Heart right ventricle (tissue), 16 donors: Measurements from ENCODE around the gene MLH3. TPM values are rescaled to one million over a fixed set of nuclear protein-coding genes. Genes with fewer than 3 reads are reported as not detected.

Experiments
- ATAC-seq, 8 donors: fragments of 200-7000 bp; cut with Tn5 transposase; one replicate each; pipeline ENCODE4 v1.9.1; 2020; ENCODE audit warnings: mild to moderate bottlenecking in 8 of 8, moderate library complexity in 8 of 8, moderate number of reproducible peaks in 1 of 8
- DNase-seq, 2 donors: peaks; one replicate each; pipeline ENCODE4 v3.0.0-alpha.2; 2020
- H3K27ac ChIP-seq, 10 donors: fragments of 200-600 bp; sonication (generic) in 2 of 10; one replicate each; pipeline versions ENCODE4 v1.5.0 to v1.8.0; 2020 to 2022; ENCODE audit warnings: mild to moderate bottlenecking in 3 of 10
- H3K27me3 ChIP-seq, 7 donors: fragments of 200-600 bp; one replicate each; pipeline ENCODE4 v1.8.0; 2021 to 2022; ENCODE audit warnings: mild to moderate bottlenecking in 2 of 7
- H3K36me3 ChIP-seq, 9 donors: fragments of 200-600 bp; sonication (generic) in 1 of 9; one replicate each; pipeline versions ENCODE4 v1.5.0 to v1.8.0; 2020 to 2022; ENCODE audit warnings: mild to moderate bottlenecking in 2 of 9
- H3K4me1 ChIP-seq, 9 donors: fragments of 200-600 bp; sonication (generic) in 1 of 9; one replicate each; pipeline versions ENCODE4 v1.5.0 to v1.8.0; 2020 to 2022; ENCODE audit warnings: mild to moderate bottlenecking in 4 of 9
- H3K4me3 ChIP-seq, 10 donors: fragments of 200-600 bp; sonication (generic) in 2 of 10; one replicate each; pipeline versions ENCODE4 v1.5.0 to v1.8.0; 2020 to 2022; ENCODE audit warnings: mild to moderate bottlenecking in 7 of 10, moderate library complexity in 2 of 10
- H3K9me3 ChIP-seq, 11 donors: fragments of 200-600 bp in 10 of 11; sonication (generic) in 2 of 11; one replicate each; pipeline versions ENCODE4 v1.5.0 to v1.8.0; 2013 to 2022; ENCODE audit warnings: mild to moderate bottlenecking in 2 of 11, control low read depth in 1 of 11, moderate library complexity in 1 of 11
- CTCF ChIP-seq, 9 donors: fragments of 200-600 bp; sonication (generic) in 2 of 9; IDR thresholded peaks; one replicate each; pipeline versions ENCODE4 v1.5.0 to v1.8.0; 2021 to 2022; ENCODE audit warnings: antibody characterized with exemption in 9 of 9, mild to moderate bottlenecking in 5 of 9, moderate library complexity in 1 of 9
- WGBS, 2 donors: extraction: QIAGEN DNeasy Blood & Tissue Kit; methylation state at CpG; one replicate each; pipeline ENCODE4 v1.1.7; 2013; ENCODE audit warnings: inconsistent platforms in 1 of 2; 5-methylcytosine and 5-hydroxymethylcytosine counted together
- intact Hi-C, 10 donors: fragments of 100-400 bp; cut with DNase I; formaldehyde crosslinking; loops; one replicate each; pipeline versions ENCODE4 v1.11.1 to v1.14.2; 2022
- polyA plus RNA-seq, 2 donors: library from polyadenylated mRNA; stranded (reverse); fragments of 200-250 nt; gene quantifications; one replicate each; pipeline ENCODE4 v1.2.3, GENCODE V29; 2013
- total RNA-seq, 10 donors: library from RNA; stranded (reverse); fragmentation: NEBNext Ultra II Directional in 3 of 10; extraction: Animal tissue kit (Norgen Biotek cat#: 25700) in 3 of 10; gene quantifications; one replicate each; pipeline versions ENCODE4 v1.2.1 to v1.2.4, GENCODE V29; 2021 to 2023
- donor health status: Arrhythmogenic right ventricular cardiomyopathy.
- donor health status: ischemic (EF 13 %, LVEDD 7.1; RV severe dilation, severe dysfunction).
- donor health status: healthy with polysubstance abuse.
- donor health status: DM: no; HTN: yes; CAD: no.
- donor health status: DM: no; HTN: no; CAD: no.
- donor health status: ischemic (EF 25% LVEDD 6.9; RV normal size, moderate dysfunction).
- donor health status: ischemic (EF 25% LVEDD 5.7; RV mildly dilated, moderate dysfunction).
- donor health status: healthy.
- donor health status: DM: yes; HTN: yes; CAD: no.
- donor health status: Ischemic cardiomyopathy.
- donor health status: ischemic (EF 35%, LVEDD 5.7; RV mildly dilated, moderate dysfunction).
- donor health status: nonischemic (EF 11% LVEDD 7.7; RV severe dilation, severe dysfunction).
- donor health status: DM: yes; HTN: yes; CAD: no.
- donor health status: PGD.
- donor health status: ischemic (EF 29% LVEDD 5.4; RV normal size, mild dysfunction).
- donor health status: nonischemic (EF 23%, LVEDD 6.1; RV moderate dilation, normal function).

Gene MLH3
- total and polyA plus RNA-seq, 12 donors = 8.4 to 21.6 (median 18.4) TPM

DNA sequence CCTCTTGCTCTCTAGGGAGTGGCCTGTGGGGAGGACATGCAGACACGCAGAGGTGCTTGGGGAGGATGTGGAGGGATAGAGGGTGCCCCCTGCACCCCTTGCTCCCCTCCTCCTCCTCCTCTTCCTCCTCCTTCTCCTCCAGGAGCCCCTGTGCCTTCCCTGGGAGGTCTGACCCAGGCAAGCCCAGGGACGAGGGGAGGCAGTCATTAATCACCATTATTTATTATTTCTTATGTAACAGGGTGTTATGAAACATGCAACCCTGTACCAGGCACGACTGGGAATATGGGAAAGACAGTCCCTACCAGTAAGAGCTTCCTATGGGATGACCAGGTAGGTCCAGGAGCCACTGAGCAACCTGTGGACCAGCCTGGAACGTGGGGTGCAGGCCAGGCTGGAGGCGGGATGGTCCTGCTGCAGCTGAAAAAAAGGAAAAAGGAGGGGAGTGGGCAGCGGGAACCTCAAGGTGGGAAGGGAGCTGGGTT lies 73.3 kb downstream of the MLH3 start:
- H3K4me3 ChIP-seq = no peak overlapping the region
- peaks cover 16 to 86% (median 54%) of the 10 kb centered on the region in 9 donors for H3K4me1 ChIP-seq
- peak overlapping the region in 1 of 10 donors; percentile 41 for H3K27ac ChIP-seq
- no peaks in the 10 kb centered on the region for H3K27me3 ChIP-seq
- intact Hi-C loops = no loop called here
- no peaks in the 10 kb centered on the region for H3K36me3 ChIP-seq
- no peaks in the 10 kb centered on the region for H3K9me3 ChIP-seq
- ATAC-seq (no peak), DNase-seq (no peak)
- 74% methylated on average over 5 to 6 of the region's 6 CpGs for WGBS, 2 donors
- TF ChIP-seq CTCF (IDR thresholded peaks at IDR 0.05) = no peak

GRCh38 chr14:74977164-74977900 lies 73.9 kb downstream of the MLH3 start:
- Histone ChIP-seq H3K27ac (no peak overlapping the region), H3K27me3 (no peaks in the 10 kb centered on the region), H3K36me3 (no peaks in the 10 kb centered on the region), H3K4me3 (no peak overlapping the region), H3K4me1 (peaks cover 16 to 90% (median 58%) of the 10 kb centered on the region in 9 donors), H3K9me3 (no peaks in the 10 kb centered on the region)
- TF ChIP-seq CTCF (IDR thresholded peaks at IDR 0.05) = no peak
- ATAC-seq = no peak
- WGBS, 2 donors = 90 to 91% methylated on average over 12 of the region's 12 CpGs
- no peak for DNase-seq
- intact Hi-C loops = no loop called here

DNA sequence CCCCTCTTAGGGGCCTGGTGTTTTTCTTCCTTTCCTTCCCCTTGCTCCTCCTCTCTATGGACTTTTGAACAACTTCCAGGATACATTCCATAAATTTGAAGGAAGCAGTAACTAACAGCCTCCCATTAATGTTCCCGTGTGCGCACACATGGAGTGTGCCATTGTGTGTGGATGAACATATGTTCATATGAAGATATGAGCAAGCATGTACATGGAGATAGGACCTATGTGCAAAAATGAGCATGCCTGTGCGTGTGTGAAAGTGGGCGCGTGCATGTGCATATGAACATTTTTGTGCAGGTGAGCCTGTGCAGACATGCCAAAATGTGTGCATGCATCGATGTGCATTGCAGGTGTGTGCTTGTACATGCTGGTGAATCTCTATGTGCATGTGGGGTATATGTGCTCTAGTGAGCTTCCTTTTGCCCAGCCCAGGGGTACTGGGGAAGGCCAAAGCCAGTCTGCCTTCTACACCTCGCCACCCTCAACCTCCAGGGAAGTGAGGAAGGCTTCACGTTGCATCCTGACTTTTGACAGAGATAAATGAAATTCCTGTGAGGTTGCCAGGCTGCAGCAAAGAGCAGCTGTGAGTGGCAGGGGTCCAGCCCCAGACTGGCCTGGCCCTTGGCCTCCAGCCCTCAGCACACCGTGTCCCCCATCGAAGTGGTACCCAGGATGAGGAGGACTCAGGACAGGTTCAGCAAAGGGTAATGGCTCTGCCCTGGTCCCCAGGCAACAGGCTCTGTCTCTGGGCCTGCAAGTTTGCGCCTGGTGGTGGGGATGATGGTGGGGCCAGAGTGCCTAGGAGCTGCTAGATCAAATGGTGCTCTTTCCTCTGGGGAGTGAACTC lies 74.8 kb downstream of the MLH3 start:
- Histone ChIP-seq H3K4me1 (peaks cover 16 to 83% (median 52%) of the 10 kb centered on the region in 9 donors), H3K9me3 (no peaks in the 10 kb centered on the region), H3K27ac (peak overlapping the region in 3 of 10 donors; percentile 1 to 81 (median 74)), H3K27me3 (no peaks in the 10 kb centered on the region), H3K36me3 (no peaks in the 10 kb centered on the region), H3K4me3 (no peak overlapping the region)
- 85 to 87% methylated on average over 11 of the region's 11 CpGs for WGBS, 2 donors
- no peak for ATAC-seq
- intact Hi-C loops = no loop called here
- DNase-seq = no peak
- TF ChIP-seq CTCF (IDR thresholded peaks at IDR 0.05) = no peak

DNA sequence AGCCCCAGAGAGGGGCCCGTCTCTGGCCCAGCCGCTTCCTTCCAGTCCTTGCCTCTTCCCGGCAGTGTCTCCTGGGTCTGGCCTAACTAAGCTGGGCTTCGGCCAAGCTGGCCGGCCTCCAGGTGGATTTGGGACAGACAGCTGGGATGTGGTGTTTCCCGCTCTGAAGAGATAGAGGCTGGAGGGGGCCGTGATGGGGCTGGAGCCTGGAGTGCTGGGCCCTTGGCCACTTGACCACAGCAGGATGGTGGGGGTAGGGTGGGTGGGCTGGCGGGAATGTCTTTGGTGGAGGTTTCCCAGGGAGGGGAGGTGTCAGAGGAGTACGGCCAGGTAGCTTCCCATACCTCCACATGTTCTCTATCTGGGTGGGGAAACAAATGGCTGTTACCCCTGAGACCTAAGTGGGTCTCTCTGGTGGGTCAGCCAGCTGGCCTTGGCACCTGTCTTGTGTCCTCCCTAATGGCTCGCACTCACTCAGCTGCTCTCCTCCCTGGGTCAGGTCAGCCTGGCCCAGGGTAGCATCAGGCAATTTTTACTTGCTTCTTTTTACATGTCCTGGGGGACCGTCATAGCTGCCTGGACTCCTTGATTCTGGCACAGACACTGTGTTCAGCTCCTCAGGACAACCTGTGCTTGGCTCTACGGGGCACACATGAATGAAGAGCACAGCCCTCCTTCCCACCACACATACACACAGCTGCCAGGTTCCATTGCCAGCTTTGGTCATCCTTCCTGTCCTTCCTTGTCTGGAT lies 76.0 kb downstream of the MLH3 start:
- WGBS, 2 donors = 38 to 56% methylated on average over 12 of the region's 12 CpGs
- intact Hi-C loops = no loop called here
- peaks cover 16 to 70% (median 43%) of the 10 kb centered on the region in 9 donors for H3K4me1 ChIP-seq

More for the DNA sequence above, 76.0 kb downstream of the MLH3 start:
- Histone ChIP-seq H3K9me3 (no peaks in the 10 kb centered on the region), H3K27ac (peak overlapping the region in 9 of 10 donors; percentile 53 to 81 (median 75)), H3K27me3 (no peaks in the 10 kb centered on the region), H3K4me3 (no peak overlapping the region), H3K36me3 (no peaks in the 10 kb centered on the region)
- no peak for TF ChIP-seq CTCF (IDR thresholded peaks at IDR 0.05)
- ATAC-seq (peak; percentile 69 to 84 (median 77)), DNase-seq (peak; percentile 90 to 92)
